Keratinocyte (primary cell): ENCODE measurements around the gene LHFPL3.

ENCODE experiments used
- EZH2 ChIP-seq: IDR thresholded peaks from one replicate; pipeline ENCODE4 v1.6.1; 2012; ENCODE audit warnings: inconsistent platforms, mild to moderate bottlenecking, low read length, moderate library complexity
- TF ChIP-seq, protein P1 (sequence below), 3 experiments: IDR thresholded peaks in 1 of 3; conservative IDR thresholded peaks in 1 of 3; optimal IDR thresholded peaks in 1 of 3; 2 replicates in 2 of 3; 3 replicates in 1 of 3; pipeline versions ENCODE3 to v1.5.1; 2011; ENCODE audit warnings: low read length in 3 of 3, mild to moderate bottlenecking in 3 of 3, moderate library complexity in 2 of 3, control low read depth in 1 of 3, inconsistent platforms in 1 of 3; ENCODE audit not compliant: insufficient read depth in 2 of 3; ENCODE audit errors: extremely low read depth in 1 of 3

DNA sequence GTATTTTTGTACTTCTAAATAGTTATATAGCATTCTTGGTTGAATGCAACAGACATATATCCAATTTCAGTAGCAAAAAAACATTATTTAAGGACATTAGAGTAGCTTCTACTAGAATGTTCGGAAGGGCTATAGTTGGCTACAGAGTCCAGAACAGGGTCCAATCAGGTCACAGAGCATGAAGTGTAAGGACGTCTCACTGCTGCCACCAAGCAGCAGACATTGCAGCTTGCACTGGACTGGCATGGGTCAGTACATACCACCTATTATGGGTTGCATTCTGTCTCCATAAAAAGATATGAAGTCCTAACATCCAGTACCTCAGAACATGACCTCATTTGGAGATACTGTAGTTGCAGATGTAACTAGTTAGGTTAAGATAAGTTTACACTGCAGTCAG is 87.3 kb downstream of the LHFPL3 start:
- TF ChIP-seq, protein P1, sequence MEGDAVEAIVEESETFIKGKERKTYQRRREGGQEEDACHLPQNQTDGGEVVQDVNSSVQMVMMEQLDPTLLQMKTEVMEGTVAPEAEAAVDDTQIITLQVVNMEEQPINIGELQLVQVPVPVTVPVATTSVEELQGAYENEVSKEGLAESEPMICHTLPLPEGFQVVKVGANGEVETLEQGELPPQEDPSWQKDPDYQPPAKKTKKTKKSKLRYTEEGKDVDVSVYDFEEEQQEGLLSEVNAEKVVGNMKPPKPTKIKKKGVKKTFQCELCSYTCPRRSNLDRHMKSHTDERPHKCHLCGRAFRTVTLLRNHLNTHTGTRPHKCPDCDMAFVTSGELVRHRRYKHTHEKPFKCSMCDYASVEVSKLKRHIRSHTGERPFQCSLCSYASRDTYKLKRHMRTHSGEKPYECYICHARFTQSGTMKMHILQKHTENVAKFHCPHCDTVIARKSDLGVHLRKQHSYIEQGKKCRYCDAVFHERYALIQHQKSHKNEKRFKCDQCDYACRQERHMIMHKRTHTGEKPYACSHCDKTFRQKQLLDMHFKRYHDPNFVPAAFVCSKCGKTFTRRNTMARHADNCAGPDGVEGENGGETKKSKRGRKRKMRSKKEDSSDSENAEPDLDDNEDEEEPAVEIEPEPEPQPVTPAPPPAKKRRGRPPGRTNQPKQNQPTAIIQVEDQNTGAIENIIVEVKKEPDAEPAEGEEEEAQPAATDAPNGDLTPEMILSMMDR (optimal IDR thresholded peaks at IDR 0.05 in 1 of 3, IDR thresholded peaks at IDR 0.05 in 1 of 3, conservative IDR thresholded peaks at IDR 0.05 in 1 of 3; ENCODE audit: extremely low read depth in 1 of 3, insufficient read depth in 2 of 3, low read length in 3 of 3): no peak
- TF ChIP-seq EZH2: no peak
